Head of caudate nucleus (tissue), 42 donors: Measurements from ENCODE around the gene LAMC1.
"Not testable (repeated sequence)": the region's sequence is repeated elsewhere in the genome, so short reads cannot be mapped to it uniquely, and the experiment has no call there.

Experiments
- DNase-seq, 42 donors: peaks; one replicate each; pipeline versions ENCODE4 v3.0.0 to v3.0.0-alpha.2; 2020 to 2021; ENCODE audit warnings: mixed read lengths in 7 of 42
- intact Hi-C: fragments of 100-400 bp; cut with DNase I; formaldehyde crosslinking; loops from one replicate; pipeline ENCODE4 v1.15.0; 2022

LAMC1 gene

GRCh38 chr1:183126528-183126927 lies 103.3 kb downstream of the LAMC1 start:
- DNase-seq, result no peak
- intact Hi-C loops, result no loop called here

GRCh38 chr1:183129921-183130690 lies 106.9 kb downstream of the LAMC1 start:
- DNase-seq, result no peak
- intact Hi-C loops, result no loop called here

GRCh38 chr1:183131166-183131565 lies 107.9 kb downstream of the LAMC1 start:
- DNase-seq, result no peak
- intact Hi-C loops, result no loop called here

- no peak for DNase-seq
- intact Hi-C loops, result no loop called here
Measured at GRCh38 chr1:183135336-183135735, 112.1 kb downstream of the LAMC1 start.

GRCh38 chr1:183137782-183138181 lies 114.6 kb downstream of the LAMC1 start:
- DNase-seq, result no peak
- intact Hi-C loops, result no loop called here

GRCh38 chr1:183138301-183138700 lies 115.1 kb downstream of the LAMC1 start:
- no peak for DNase-seq
- intact Hi-C loops, result no loop called here

GRCh38 chr1:183139281-183139942 lies 116.2 kb downstream of the LAMC1 start:
- no peak for DNase-seq
- intact Hi-C loops, result no loop called here

- intact Hi-C loops, result no loop called here
Measured at GRCh38 chr1:183140633-183141032, 117.4 kb downstream of the LAMC1 start.

GRCh38 chr1:183142171-183142570 lies 119.0 kb downstream of the LAMC1 start:
- DNase-seq, result no peak
- intact Hi-C loops, result no loop called here

More at GRCh38 chr1:183140633-183141032, 117.4 kb downstream of the LAMC1 start:
- DNase-seq, result no peak

GRCh38 chr1:183143576-183144315 lies 120.5 kb downstream of the LAMC1 start:
- DNase-seq, result no peak
- intact Hi-C loops, result no loop called here

GRCh38 chr1:183144752-183145151 lies 121.5 kb downstream of the LAMC1 start:
- DNase-seq, result no peak
- intact Hi-C loops, result no loop called here

GRCh38 chr1:183147735-183148134 lies 124.5 kb downstream of the LAMC1 start:
- no peak for DNase-seq
- intact Hi-C loops, result no loop called here

GRCh38 chr1:183148599-183148998 lies 125.4 kb downstream of the LAMC1 start:
- DNase-seq, result no peak
- intact Hi-C loops, result no loop called here

- intact Hi-C loops, result no loop called here
- DNase-seq, result no peak
Measured at GRCh38 chr1:183149273-183149672, 126.1 kb downstream of the LAMC1 start.

GRCh38 chr1:183150032-183150431 lies 126.8 kb downstream of the LAMC1 start:
- DNase-seq, intact Hi-C loops: not testable (repeated sequence)

GRCh38 chr1:183150445-183150844 lies 127.2 kb downstream of the LAMC1 start:
- no peak for DNase-seq
- intact Hi-C loops, result no loop called here

GRCh38 chr1:183152180-183152579 lies 129.0 kb downstream of the LAMC1 start:
- no peak for DNase-seq
- intact Hi-C loops, result no loop called here

- intact Hi-C loops, result no loop called here
- no peak for DNase-seq
Measured at GRCh38 chr1:183155939-183156338, 132.7 kb downstream of the LAMC1 start.

GRCh38 chr1:183159960-183160359 lies 136.7 kb downstream of the LAMC1 start:
- intact Hi-C loops, result no loop called here
- no peak for DNase-seq

- intact Hi-C loops, result no loop called here
- no peak for DNase-seq
Measured at GRCh38 chr1:183161391-183161790, 138.2 kb downstream of the LAMC1 start.
